Adrenal gland (tissue), 5 donors: ENCODE results near the gene GRK1.
"Not testable (repeated sequence)": the region's sequence is repeated elsewhere in the genome, so short reads cannot be mapped to it uniquely, and the experiment has no call there.

Source experiments
- CTCF ChIP-seq, 6 experiments: fragments of 450-650 bp in 4 of 6; fragments of 200-600 bp in 2 of 6; sonication (generic) in 1 of 6; IDR thresholded peaks; 1 replicate in 5 of 6; 2 replicates in 1 of 6; pipeline versions ENCODE4 v1.5.1 to v1.8.0; 2016 to 2021; ENCODE audit warnings: antibody characterized with exemption in 6 of 6, mild to moderate bottlenecking in 2 of 6, moderate library complexity in 1 of 6
- POLR2A ChIP-seq, 2 donors: fragments of 450-650 bp; IDR thresholded peaks; one replicate each; pipeline ENCODE4 v1.6.1; 2017; ENCODE audit warnings: antibody characterized with exemption in 2 of 2, mild to moderate bottlenecking in 2 of 2, moderate library complexity in 1 of 2
- donor health status: DM: no; HTN: no; CAD: no.

DNA sequence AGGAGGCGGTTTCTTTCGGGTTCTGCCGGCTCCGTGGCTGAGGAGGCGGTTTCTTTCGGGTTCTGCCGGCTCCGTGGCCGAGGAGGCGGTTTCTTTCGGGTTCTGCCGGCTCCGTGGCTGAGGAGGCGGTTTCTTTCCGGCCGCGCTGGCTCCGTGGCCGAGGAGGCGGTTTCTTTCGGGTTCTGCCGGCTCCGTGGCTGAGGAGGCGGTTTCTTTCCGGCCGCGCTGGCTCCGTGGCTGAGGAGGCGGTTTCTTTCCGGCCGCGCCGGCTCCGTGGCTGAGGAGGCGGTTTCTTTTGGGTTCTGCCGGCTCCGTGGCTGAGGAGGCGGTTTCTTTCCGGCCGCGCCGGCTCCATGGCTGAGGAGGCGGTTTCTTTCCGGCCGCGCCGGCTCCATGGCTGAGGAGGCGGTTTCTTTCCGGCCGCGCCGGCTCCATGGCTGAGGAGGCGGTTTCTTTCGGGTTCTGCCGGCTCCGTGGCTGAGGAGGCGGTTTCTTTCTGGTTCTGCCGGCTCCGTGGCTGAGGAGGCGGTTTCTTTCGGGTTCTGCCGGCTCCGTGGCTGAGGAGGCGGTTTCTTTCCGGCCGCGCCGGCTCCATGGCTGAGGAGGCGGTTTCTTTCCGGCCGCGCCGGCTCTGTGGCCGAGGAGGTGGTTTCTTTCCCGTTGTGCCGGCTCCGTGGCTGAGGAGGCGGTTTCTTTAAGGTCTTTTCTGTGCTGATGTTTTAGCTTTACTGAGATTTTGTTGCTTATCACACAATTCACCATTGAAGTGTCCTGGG, 85.4 kb downstream of the GRK1 start:
- TF ChIP-seq POLR2A, CTCF (IDR thresholded peaks at IDR 0.05): not testable (repeated sequence)
